GM23338 (cell line): ENCODE data around the gene RAMAC. TPM values are rescaled to one million over a fixed set of nuclear protein-coding genes. Genes with fewer than 3 reads are reported as not detected.

Experiments used
- ATAC-seq: fragments of 200-7000 bp; cut with Tn5 transposase; 3 replicates; pipeline ENCODE4 v1.9.1; 2020
- DNase-seq: peaks from one replicate; pipeline ENCODE4 v3.0.0-alpha.2; 2015; ENCODE audit warnings: low spot score
- H2AFZ ChIP-seq: fragments of 200-600 bp; sonication (generic); 2 replicates; pipeline ENCODE4 v1.8.0; 2016; ENCODE audit warnings: antibody characterized with exemption, mild to moderate bottlenecking, moderate library complexity
- H3F3A ChIP-seq: fragments of 200-600 bp; sonication (generic); replicated peaks from 2 replicates; pipeline ENCODE4 v1.8.0; 2017; ENCODE audit warnings: antibody characterized with exemption, mixed run types, low read depth
- H3K27ac ChIP-seq: fragments of 200-600 bp; sonication (generic); 2 replicates; pipeline ENCODE4 v1.6.1; 2016; ENCODE audit warnings: low read depth
- H3K27me3 ChIP-seq: fragments of 200-600 bp; sonication (generic); 2 replicates; pipeline ENCODE4 v1.8.0; 2016; ENCODE audit warnings: mild to moderate bottlenecking, mixed run types, moderate library complexity; ENCODE audit not compliant: insufficient read depth
- H3K36me3 ChIP-seq: fragments of 200-600 bp; sonication (generic); 2 replicates; pipeline ENCODE4 v1.8.0; 2016; ENCODE audit warnings: mild to moderate bottlenecking; ENCODE audit not compliant: insufficient read depth
- H3K4me1 ChIP-seq: fragments of 200-600 bp; sonication (generic); 2 replicates; pipeline ENCODE4 v1.8.0; 2016; ENCODE audit warnings: mild to moderate bottlenecking, moderate library complexity; ENCODE audit not compliant: insufficient read depth
- H3K4me2 ChIP-seq: fragments of 200-600 bp; sonication (generic); 2 replicates; pipeline ENCODE4 v1.7.1; 2017; ENCODE audit warnings: mixed run types
- H3K4me3 ChIP-seq: fragments of 200-600 bp; sonication (generic); 2 replicates; pipeline ENCODE4 v1.6.1; 2016; ENCODE audit warnings: mixed run types
- H3K79me2 ChIP-seq: fragments of 200-600 bp; sonication (generic); replicated peaks from 2 replicates; pipeline ENCODE4 v1.8.0; 2017; ENCODE audit warnings: mild to moderate bottlenecking; ENCODE audit not compliant: insufficient read depth
- H3K9me2 ChIP-seq: fragments of 200-600 bp; sonication (generic); 2 replicates; pipeline ENCODE4 v1.8.0; 2017; ENCODE audit not compliant: insufficient read depth
- H4K20me1 ChIP-seq: fragments of 200-600 bp; sonication (generic); replicated peaks from 2 replicates; pipeline ENCODE4 v1.8.0; 2017; ENCODE audit warnings: mild to moderate bottlenecking; ENCODE audit not compliant: insufficient read depth
- H3K27ac Mint-ChIP-seq: 2 replicates; pipeline ENCODE4 v1.8.0; 2020; ENCODE audit warnings: inconsistent platforms, mild to moderate bottlenecking, moderate library complexity, mixed read lengths
- H3K27me3 Mint-ChIP-seq: 3 replicates; pipeline ENCODE4 v1.8.0; 2022; ENCODE audit warnings: low read depth, mild to moderate bottlenecking, moderate library complexity, mixed read lengths, inconsistent platforms; ENCODE audit not compliant: insufficient read depth, poor library complexity
- H3K36me3 Mint-ChIP-seq: 3 replicates; pipeline ENCODE4 v1.8.0; 2021; ENCODE audit warnings: low read depth, mild to moderate bottlenecking, inconsistent platforms, moderate library complexity, mixed read lengths
- H3K4me1 Mint-ChIP-seq: 3 replicates; pipeline ENCODE4 v1.8.0; 2020; ENCODE audit warnings: mild to moderate bottlenecking, inconsistent platforms, mixed read lengths
- H3K4me3 Mint-ChIP-seq: 3 replicates; pipeline ENCODE4 v1.8.0; 2021; ENCODE audit warnings: moderate library complexity, mild to moderate bottlenecking, inconsistent platforms, mixed read lengths
- H3K9me3 Mint-ChIP-seq: 3 replicates; pipeline ENCODE4 v1.8.0; 2020; ENCODE audit warnings: moderate library complexity, mild to moderate bottlenecking, inconsistent platforms, mixed read lengths
- CREB1 ChIP-seq: fragments of 250-450 bp; sonication (Bioruptor Pico); IDR thresholded peaks from 2 replicates; pipeline ENCODE4 v1.5.0; 2020; ENCODE audit warnings: low read depth, mild to moderate bottlenecking, moderate library complexity
- EZH2 ChIP-seq: fragments of 200-600 bp; sonication (generic); IDR thresholded peaks from one replicate; pipeline ENCODE4 v1.8.0; 2017; ENCODE audit warnings: antibody characterized with exemption, mild to moderate bottlenecking, low read depth; ENCODE audit not compliant: unreplicated experiment
- EZH2phosphoT487 ChIP-seq: fragments of 200-600 bp; sonication (generic); IDR thresholded peaks from one replicate; pipeline ENCODE4 v1.8.1; 2018; ENCODE audit warnings: antibody characterized with exemption; ENCODE audit not compliant: unreplicated experiment
- JUNB ChIP-seq: IDR thresholded peaks from one replicate; pipeline ENCODE4 v1.6.1; 2016; ENCODE audit warnings: antibody characterized with exemption; ENCODE audit not compliant: unreplicated experiment
- NANOG ChIP-seq: IDR thresholded peaks from 2 replicates; pipeline ENCODE4 v1.6.1; 2016; ENCODE audit warnings: antibody characterized with exemption, borderline replicate concordance
- POLR2AphosphoS5 ChIP-seq: IDR thresholded peaks from 2 replicates; pipeline ENCODE4 v1.6.1; 2016; ENCODE audit warnings: antibody characterized with exemption, low read depth
- STAT1 ChIP-seq: IDR thresholded peaks from one replicate; pipeline ENCODE4 v1.6.1; 2016; ENCODE audit warnings: antibody characterized with exemption; ENCODE audit not compliant: unreplicated experiment
- ZNF114 ChIP-seq: fragments of 250-450 bp; sonication (Bioruptor Pico); IDR thresholded peaks from 2 replicates; pipeline ENCODE4 v1.5.0; 2020; ENCODE audit warnings: mild to moderate bottlenecking, moderate library complexity
- ZNF331 ChIP-seq: fragments of 250-450 bp; sonication (Bioruptor Pico); IDR thresholded peaks from 2 replicates; pipeline ENCODE4 v1.5.0; 2020; ENCODE audit warnings: low read depth, mild to moderate bottlenecking, moderate library complexity
- ZNF462 ChIP-seq: fragments of 250-450 bp; sonication (Bioruptor Pico); IDR thresholded peaks from 2 replicates; pipeline ENCODE4 v1.5.0; 2020; ENCODE audit warnings: mild to moderate bottlenecking, moderate library complexity
- polyA plus RNA-seq: library from polyadenylated mRNA; unstranded; fragments of >200 nt; fragmentation: Nextera tagmentation; extraction: Ambion mirVana; gene quantifications from 2 replicates; pipeline ENCODE4 v1.2.1, GENCODE V29; 2016
- total RNA-seq: library from RNA; depleted of rRNA; stranded (reverse); fragments of >200 nt; shearing (Covaris generic); gene quantifications from 2 replicates; pipeline ENCODE4 v1.2.3, GENCODE V29; 2014
- TF ChIP-seq, protein P1 (sequence below): IDR thresholded peaks from 2 replicates; pipeline ENCODE4 v1.6.1; 2016; ENCODE audit warnings: antibody characterized with exemption
- TF ChIP-seq, protein P2 (sequence below): IDR thresholded peaks from one replicate; pipeline ENCODE4 v1.6.1; 2018; ENCODE audit warnings: antibody characterized with exemption; ENCODE audit not compliant: unreplicated experiment
- TF ChIP-seq, protein P3 (sequence below), 2 experiments: fragments of 200-600 bp in 1 of 2; sonication (generic) in 1 of 2; conservative IDR thresholded peaks; 2 replicates each; pipeline versions ENCODE4 v1.5.1 to v1.6.1; 2016 to 2017; ENCODE audit warnings: antibody characterized with exemption in 2 of 2, low read depth in 2 of 2, mild to moderate bottlenecking in 2 of 2, moderate library complexity in 1 of 2

RAMAC gene
- total and polyA plus RNA-seq, 2 experiments from 2014 or later = 27.4 to 58.6 TPM

DNA sequence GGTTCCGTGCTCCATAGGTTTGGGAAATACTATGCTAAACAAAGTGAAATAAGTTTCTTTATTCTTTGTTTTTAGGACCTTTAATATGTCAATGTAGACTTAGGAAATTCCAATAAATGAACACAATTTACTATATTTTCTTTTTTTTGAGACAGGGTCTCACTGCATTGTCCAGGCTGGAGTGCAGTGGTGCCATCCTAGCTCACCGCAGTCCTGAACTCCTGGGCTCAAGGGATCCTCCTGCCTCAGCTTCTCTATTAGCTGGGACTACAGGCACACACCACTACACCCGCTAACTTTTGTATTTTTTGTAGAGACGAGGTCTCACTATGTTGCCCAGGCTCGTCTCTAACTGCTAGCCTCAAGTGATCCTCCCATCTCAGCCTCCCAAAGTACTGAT, 21.1 kb upstream of the RAMAC start:
- Mint-ChIP-seq H3K27ac (no peak overlapping the region), H3K4me3 (no peak overlapping the region), H3K36me3 (no peaks in the 10 kb centered on the region), H3K27me3 (peaks cover 8% of the 10 kb centered on the region), H3K9me3 (no peaks in the 10 kb centered on the region), H3K4me1 (peaks cover 18% of the 10 kb centered on the region)
- TF ChIP-seq, protein P1, sequence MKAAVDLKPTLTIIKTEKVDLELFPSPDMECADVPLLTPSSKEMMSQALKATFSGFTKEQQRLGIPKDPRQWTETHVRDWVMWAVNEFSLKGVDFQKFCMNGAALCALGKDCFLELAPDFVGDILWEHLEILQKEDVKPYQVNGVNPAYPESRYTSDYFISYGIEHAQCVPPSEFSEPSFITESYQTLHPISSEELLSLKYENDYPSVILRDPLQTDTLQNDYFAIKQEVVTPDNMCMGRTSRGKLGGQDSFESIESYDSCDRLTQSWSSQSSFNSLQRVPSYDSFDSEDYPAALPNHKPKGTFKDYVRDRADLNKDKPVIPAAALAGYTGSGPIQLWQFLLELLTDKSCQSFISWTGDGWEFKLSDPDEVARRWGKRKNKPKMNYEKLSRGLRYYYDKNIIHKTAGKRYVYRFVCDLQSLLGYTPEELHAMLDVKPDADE = no peak
- TF ChIP-seq POLR2AphosphoS5 (no peak), EZH2phosphoT487 (no peak), JUNB (no peak), CREB1 (CRISPR knock-in tag) (no peak), ZNF462 (no peak), STAT1 (no peak), ZNF331 (CRISPR knock-in tag) (no peak), ZNF114 (CRISPR knock-in tag) (no peak), EZH2 (no peak), NANOG (no peak)
- TF ChIP-seq, protein P2, sequence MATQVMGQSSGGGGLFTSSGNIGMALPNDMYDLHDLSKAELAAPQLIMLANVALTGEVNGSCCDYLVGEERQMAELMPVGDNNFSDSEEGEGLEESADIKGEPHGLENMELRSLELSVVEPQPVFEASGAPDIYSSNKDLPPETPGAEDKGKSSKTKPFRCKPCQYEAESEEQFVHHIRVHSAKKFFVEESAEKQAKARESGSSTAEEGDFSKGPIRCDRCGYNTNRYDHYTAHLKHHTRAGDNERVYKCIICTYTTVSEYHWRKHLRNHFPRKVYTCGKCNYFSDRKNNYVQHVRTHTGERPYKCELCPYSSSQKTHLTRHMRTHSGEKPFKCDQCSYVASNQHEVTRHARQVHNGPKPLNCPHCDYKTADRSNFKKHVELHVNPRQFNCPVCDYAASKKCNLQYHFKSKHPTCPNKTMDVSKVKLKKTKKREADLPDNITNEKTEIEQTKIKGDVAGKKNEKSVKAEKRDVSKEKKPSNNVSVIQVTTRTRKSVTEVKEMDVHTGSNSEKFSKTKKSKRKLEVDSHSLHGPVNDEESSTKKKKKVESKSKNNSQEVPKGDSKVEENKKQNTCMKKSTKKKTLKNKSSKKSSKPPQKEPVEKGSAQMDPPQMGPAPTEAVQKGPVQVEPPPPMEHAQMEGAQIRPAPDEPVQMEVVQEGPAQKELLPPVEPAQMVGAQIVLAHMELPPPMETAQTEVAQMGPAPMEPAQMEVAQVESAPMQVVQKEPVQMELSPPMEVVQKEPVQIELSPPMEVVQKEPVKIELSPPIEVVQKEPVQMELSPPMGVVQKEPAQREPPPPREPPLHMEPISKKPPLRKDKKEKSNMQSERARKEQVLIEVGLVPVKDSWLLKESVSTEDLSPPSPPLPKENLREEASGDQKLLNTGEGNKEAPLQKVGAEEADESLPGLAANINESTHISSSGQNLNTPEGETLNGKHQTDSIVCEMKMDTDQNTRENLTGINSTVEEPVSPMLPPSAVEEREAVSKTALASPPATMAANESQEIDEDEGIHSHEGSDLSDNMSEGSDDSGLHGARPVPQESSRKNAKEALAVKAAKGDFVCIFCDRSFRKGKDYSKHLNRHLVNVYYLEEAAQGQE = no peak
- TF ChIP-seq, protein P3, sequence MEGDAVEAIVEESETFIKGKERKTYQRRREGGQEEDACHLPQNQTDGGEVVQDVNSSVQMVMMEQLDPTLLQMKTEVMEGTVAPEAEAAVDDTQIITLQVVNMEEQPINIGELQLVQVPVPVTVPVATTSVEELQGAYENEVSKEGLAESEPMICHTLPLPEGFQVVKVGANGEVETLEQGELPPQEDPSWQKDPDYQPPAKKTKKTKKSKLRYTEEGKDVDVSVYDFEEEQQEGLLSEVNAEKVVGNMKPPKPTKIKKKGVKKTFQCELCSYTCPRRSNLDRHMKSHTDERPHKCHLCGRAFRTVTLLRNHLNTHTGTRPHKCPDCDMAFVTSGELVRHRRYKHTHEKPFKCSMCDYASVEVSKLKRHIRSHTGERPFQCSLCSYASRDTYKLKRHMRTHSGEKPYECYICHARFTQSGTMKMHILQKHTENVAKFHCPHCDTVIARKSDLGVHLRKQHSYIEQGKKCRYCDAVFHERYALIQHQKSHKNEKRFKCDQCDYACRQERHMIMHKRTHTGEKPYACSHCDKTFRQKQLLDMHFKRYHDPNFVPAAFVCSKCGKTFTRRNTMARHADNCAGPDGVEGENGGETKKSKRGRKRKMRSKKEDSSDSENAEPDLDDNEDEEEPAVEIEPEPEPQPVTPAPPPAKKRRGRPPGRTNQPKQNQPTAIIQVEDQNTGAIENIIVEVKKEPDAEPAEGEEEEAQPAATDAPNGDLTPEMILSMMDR (conservative IDR thresholded peaks at IDR 0.05; ENCODE audit: low read depth in 2 of 2) = no peak
- Histone ChIP-seq H3K4me3 (no peak overlapping the region), H3K79me2 (no peaks in the 10 kb centered on the region), H3K27ac (no peak overlapping the region), H3K36me3 (no peaks in the 10 kb centered on the region), H3F3A (no peaks in the 10 kb centered on the region), H2AFZ (no peak overlapping the region), H3K9me2 (no peaks in the 10 kb centered on the region), H3K4me2 (no peak overlapping the region), H4K20me1 (no peaks in the 10 kb centered on the region), H3K27me3 (no peaks in the 10 kb centered on the region), H3K4me1 (peaks cover 11% of the 10 kb centered on the region)
- ATAC-seq = no peak
- DNase-seq = no peak
